GM23338 (cell line): ENCODE results near the gene RAPGEF5.

Experiments used
- CREB1 ChIP-seq: fragments of 250-450 bp; sonication (Bioruptor Pico); IDR thresholded peaks from 2 replicates; pipeline ENCODE4 v1.5.0; 2020; ENCODE audit warnings: low read depth, mild to moderate bottlenecking, moderate library complexity
- EZH2 ChIP-seq: fragments of 200-600 bp; sonication (generic); IDR thresholded peaks from one replicate; pipeline ENCODE4 v1.8.0; 2017; ENCODE audit warnings: antibody characterized with exemption, mild to moderate bottlenecking, low read depth; ENCODE audit not compliant: unreplicated experiment
- EZH2phosphoT487 ChIP-seq: fragments of 200-600 bp; sonication (generic); IDR thresholded peaks from one replicate; pipeline ENCODE4 v1.8.1; 2018; ENCODE audit warnings: antibody characterized with exemption; ENCODE audit not compliant: unreplicated experiment
- JUNB ChIP-seq: IDR thresholded peaks from one replicate; pipeline ENCODE4 v1.6.1; 2016; ENCODE audit warnings: antibody characterized with exemption; ENCODE audit not compliant: unreplicated experiment
- NANOG ChIP-seq: IDR thresholded peaks from 2 replicates; pipeline ENCODE4 v1.6.1; 2016; ENCODE audit warnings: antibody characterized with exemption, borderline replicate concordance
- POLR2AphosphoS5 ChIP-seq: IDR thresholded peaks from 2 replicates; pipeline ENCODE4 v1.6.1; 2016; ENCODE audit warnings: antibody characterized with exemption, low read depth
- STAT1 ChIP-seq: IDR thresholded peaks from one replicate; pipeline ENCODE4 v1.6.1; 2016; ENCODE audit warnings: antibody characterized with exemption; ENCODE audit not compliant: unreplicated experiment
- ZNF114 ChIP-seq: fragments of 250-450 bp; sonication (Bioruptor Pico); IDR thresholded peaks from 2 replicates; pipeline ENCODE4 v1.5.0; 2020; ENCODE audit warnings: mild to moderate bottlenecking, moderate library complexity
- ZNF331 ChIP-seq: fragments of 250-450 bp; sonication (Bioruptor Pico); IDR thresholded peaks from 2 replicates; pipeline ENCODE4 v1.5.0; 2020; ENCODE audit warnings: low read depth, mild to moderate bottlenecking, moderate library complexity
- TF ChIP-seq, protein P1 (sequence below), 2 experiments: fragments of 200-600 bp in 1 of 2; sonication (generic) in 1 of 2; conservative IDR thresholded peaks; 2 replicates each; pipeline versions ENCODE4 v1.5.1 to v1.6.1; 2016 to 2017; ENCODE audit warnings: antibody characterized with exemption in 2 of 2, low read depth in 2 of 2, mild to moderate bottlenecking in 2 of 2, moderate library complexity in 1 of 2
- TF ChIP-seq, protein P2 (sequence below): IDR thresholded peaks from one replicate; pipeline ENCODE4 v1.6.1; 2018; ENCODE audit warnings: antibody characterized with exemption; ENCODE audit not compliant: unreplicated experiment
- TF ChIP-seq, protein P3 (sequence below): IDR thresholded peaks from 2 replicates; pipeline ENCODE4 v1.6.1; 2016; ENCODE audit warnings: antibody characterized with exemption
- TF ChIP-seq, protein P4 (sequence below): fragments of 250-450 bp; sonication (Bioruptor Pico); IDR thresholded peaks from 2 replicates; pipeline ENCODE4 v1.5.0; 2020; ENCODE audit warnings: mild to moderate bottlenecking, moderate library complexity

DNA sequence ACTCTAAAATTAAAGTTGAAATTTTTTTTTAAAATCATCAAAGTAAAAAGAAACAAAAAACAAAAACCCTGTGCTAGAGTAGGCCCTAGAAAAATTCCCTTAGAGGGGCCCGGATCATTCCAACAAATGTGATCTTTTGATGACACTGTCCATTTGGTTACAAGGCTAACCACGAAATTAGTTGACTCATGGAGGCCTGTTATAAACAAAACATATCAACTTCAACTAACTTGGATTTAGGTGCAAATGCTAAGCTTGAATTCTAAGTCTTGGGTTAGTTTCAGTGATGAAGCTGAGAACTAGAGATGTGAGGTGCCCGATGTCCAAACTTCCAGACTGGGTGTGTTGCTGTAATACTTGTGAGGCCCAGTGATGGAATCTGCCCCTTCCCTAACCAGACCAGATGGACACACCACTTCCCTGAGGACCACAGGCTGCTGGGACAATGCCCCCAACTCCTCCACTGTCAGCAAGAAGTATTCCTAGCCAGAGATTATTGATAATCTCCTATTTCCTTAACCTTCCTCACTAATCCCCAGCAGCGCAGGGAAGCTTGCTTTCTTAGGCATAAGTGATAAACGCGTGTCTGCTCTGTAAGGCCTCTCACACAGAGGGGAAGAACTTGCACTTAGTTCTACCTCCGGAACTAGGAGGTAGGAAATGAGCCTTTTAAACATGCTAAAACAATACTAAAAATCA, 108.7 kb downstream of the RAPGEF5 start:
- TF ChIP-seq, protein P1, sequence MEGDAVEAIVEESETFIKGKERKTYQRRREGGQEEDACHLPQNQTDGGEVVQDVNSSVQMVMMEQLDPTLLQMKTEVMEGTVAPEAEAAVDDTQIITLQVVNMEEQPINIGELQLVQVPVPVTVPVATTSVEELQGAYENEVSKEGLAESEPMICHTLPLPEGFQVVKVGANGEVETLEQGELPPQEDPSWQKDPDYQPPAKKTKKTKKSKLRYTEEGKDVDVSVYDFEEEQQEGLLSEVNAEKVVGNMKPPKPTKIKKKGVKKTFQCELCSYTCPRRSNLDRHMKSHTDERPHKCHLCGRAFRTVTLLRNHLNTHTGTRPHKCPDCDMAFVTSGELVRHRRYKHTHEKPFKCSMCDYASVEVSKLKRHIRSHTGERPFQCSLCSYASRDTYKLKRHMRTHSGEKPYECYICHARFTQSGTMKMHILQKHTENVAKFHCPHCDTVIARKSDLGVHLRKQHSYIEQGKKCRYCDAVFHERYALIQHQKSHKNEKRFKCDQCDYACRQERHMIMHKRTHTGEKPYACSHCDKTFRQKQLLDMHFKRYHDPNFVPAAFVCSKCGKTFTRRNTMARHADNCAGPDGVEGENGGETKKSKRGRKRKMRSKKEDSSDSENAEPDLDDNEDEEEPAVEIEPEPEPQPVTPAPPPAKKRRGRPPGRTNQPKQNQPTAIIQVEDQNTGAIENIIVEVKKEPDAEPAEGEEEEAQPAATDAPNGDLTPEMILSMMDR (conservative IDR thresholded peaks at IDR 0.05; ENCODE audit: low read depth in 2 of 2), result no peak
- no peak for TF ChIP-seq EZH2
- no peak for TF ChIP-seq EZH2phosphoT487
- TF ChIP-seq POLR2AphosphoS5, result no peak
- TF ChIP-seq CREB1, result no peak
- TF ChIP-seq, protein P2, sequence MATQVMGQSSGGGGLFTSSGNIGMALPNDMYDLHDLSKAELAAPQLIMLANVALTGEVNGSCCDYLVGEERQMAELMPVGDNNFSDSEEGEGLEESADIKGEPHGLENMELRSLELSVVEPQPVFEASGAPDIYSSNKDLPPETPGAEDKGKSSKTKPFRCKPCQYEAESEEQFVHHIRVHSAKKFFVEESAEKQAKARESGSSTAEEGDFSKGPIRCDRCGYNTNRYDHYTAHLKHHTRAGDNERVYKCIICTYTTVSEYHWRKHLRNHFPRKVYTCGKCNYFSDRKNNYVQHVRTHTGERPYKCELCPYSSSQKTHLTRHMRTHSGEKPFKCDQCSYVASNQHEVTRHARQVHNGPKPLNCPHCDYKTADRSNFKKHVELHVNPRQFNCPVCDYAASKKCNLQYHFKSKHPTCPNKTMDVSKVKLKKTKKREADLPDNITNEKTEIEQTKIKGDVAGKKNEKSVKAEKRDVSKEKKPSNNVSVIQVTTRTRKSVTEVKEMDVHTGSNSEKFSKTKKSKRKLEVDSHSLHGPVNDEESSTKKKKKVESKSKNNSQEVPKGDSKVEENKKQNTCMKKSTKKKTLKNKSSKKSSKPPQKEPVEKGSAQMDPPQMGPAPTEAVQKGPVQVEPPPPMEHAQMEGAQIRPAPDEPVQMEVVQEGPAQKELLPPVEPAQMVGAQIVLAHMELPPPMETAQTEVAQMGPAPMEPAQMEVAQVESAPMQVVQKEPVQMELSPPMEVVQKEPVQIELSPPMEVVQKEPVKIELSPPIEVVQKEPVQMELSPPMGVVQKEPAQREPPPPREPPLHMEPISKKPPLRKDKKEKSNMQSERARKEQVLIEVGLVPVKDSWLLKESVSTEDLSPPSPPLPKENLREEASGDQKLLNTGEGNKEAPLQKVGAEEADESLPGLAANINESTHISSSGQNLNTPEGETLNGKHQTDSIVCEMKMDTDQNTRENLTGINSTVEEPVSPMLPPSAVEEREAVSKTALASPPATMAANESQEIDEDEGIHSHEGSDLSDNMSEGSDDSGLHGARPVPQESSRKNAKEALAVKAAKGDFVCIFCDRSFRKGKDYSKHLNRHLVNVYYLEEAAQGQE, result no peak
- TF ChIP-seq ZNF331 (CRISPR knock-in tag), result no peak
- TF ChIP-seq, protein P3, sequence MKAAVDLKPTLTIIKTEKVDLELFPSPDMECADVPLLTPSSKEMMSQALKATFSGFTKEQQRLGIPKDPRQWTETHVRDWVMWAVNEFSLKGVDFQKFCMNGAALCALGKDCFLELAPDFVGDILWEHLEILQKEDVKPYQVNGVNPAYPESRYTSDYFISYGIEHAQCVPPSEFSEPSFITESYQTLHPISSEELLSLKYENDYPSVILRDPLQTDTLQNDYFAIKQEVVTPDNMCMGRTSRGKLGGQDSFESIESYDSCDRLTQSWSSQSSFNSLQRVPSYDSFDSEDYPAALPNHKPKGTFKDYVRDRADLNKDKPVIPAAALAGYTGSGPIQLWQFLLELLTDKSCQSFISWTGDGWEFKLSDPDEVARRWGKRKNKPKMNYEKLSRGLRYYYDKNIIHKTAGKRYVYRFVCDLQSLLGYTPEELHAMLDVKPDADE, result no peak
- no peak for TF ChIP-seq JUNB
- no peak for TF ChIP-seq NANOG
- TF ChIP-seq, protein P4, sequence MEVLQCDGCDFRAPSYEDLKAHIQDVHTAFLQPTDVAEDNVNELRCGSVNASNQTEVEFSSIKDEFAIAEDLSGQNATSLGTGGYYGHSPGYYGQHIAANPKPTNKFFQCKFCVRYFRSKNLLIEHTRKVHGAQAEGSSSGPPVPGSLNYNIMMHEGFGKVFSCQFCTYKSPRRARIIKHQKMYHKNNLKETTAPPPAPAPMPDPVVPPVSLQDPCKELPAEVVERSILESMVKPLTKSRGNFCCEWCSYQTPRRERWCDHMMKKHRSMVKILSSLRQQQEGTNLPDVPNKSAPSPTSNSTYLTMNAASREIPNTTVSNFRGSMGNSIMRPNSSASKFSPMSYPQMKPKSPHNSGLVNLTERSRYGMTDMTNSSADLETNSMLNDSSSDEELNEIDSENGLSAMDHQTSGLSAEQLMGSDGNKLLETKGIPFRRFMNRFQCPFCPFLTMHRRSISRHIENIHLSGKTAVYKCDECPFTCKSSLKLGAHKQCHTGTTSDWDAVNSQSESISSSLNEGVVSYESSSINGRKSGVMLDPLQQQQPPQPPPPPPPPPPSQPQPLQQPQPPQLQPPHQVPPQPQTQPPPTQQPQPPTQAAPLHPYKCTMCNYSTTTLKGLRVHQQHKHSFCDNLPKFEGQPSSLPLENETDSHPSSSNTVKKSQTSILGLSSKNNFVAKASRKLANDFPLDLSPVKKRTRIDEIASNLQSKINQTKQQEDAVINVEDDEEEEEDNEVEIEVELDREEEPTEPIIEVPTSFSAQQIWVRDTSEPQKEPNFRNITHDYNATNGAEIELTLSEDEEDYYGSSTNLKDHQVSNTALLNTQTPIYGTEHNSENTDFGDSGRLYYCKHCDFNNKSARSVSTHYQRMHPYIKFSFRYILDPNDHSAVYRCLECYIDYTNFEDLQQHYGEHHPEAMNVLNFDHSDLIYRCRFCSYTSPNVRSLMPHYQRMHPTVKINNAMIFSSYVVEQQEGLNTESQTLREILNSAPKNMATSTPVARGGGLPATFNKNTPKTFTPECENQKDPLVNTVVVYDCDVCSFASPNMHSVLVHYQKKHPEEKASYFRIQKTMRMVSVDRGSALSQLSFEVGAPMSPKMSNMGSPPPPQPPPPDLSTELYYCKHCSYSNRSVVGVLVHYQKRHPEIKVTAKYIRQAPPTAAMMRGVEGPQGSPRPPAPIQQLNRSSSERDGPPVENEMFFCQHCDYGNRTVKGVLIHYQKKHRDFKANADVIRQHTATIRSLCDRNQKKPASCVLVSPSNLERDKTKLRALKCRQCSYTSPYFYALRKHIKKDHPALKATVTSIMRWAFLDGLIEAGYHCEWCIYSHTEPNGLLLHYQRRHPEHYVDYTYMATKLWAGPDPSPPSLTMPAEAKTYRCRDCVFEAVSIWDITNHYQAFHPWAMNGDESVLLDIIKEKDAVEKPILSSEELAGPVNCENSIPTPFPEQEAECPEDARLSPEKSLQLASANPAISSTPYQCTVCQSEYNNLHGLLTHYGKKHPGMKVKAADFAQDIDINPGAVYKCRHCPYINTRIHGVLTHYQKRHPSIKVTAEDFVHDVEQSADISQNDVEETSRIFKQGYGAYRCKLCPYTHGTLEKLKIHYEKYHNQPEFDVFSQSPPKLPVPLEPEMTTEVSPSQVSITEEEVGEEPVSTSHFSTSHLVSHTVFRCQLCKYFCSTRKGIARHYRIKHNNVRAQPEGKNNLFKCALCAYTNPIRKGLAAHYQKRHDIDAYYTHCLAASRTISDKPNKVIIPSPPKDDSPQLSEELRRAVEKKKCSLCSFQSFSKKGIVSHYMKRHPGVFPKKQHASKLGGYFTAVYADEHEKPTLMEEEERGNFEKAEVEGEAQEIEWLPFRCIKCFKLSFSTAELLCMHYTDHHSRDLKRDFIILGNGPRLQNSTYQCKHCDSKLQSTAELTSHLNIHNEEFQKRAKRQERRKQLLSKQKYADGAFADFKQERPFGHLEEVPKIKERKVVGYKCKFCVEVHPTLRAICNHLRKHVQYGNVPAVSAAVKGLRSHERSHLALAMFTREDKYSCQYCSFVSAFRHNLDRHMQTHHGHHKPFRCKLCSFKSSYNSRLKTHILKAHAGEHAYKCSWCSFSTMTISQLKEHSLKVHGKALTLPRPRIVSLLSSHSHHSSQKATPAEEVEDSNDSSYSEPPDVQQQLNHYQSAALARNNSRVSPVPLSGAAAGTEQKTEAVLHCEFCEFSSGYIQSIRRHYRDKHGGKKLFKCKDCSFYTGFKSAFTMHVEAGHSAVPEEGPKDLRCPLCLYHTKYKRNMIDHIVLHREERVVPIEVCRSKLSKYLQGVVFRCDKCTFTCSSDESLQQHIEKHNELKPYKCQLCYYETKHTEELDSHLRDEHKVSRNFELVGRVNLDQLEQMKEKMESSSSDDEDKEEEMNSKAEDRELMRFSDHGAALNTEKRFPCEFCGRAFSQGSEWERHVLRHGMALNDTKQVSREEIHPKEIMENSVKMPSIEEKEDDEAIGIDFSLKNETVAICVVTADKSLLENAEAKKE (CRISPR knock-in tag), result no peak
- no peak for TF ChIP-seq ZNF114 (CRISPR knock-in tag)
- TF ChIP-seq STAT1, result no peak
